HCT116 (cell line): ENCODE data around the gene JOSD1.

Source experiments
- CBX3 ChIP-seq: IDR thresholded peaks from 2 replicates; pipeline ENCODE4 v1.6.1; 2012; ENCODE audit warnings: low read depth
- EZH2 ChIP-seq: fragments of 200-600 bp; sonication (generic); IDR thresholded peaks from 2 replicates; pipeline ENCODE4 v1.6.1; 2017; ENCODE audit warnings: antibody characterized with exemption, mixed run types
- FOSL1 ChIP-seq: IDR thresholded peaks from 2 replicates; pipeline ENCODE4 v1.6.1; 2012; ENCODE audit warnings: low read depth
- MAX ChIP-seq: IDR thresholded peaks from 2 replicates; pipeline ENCODE4 v1.6.1; 2012
- POLR2A ChIP-seq: IDR thresholded peaks from 2 replicates; pipeline ENCODE4 v1.7.0; 2011; ENCODE audit warnings: borderline replicate concordance; ENCODE audit not compliant: insufficient read depth, insufficient read length; ENCODE audit errors: extremely low read depth
- POLR2AphosphoS5 ChIP-seq: IDR thresholded peaks from 2 replicates; pipeline ENCODE4 v1.6.1; 2011; ENCODE audit warnings: mild to moderate bottlenecking, low read depth, low read length, moderate library complexity
- RAD21 ChIP-seq: IDR thresholded peaks from 2 replicates; pipeline ENCODE4 v1.6.1; 2012; ENCODE audit warnings: low read depth, mild to moderate bottlenecking
- ZBTB33 ChIP-seq: IDR thresholded peaks from 2 replicates; pipeline ENCODE4 v1.6.1; 2011; ENCODE audit warnings: mild to moderate bottlenecking, low read length, moderate library complexity; ENCODE audit not compliant: insufficient replicate concordance; ENCODE audit errors: extremely low read depth
- ZFX ChIP-seq: fragments of 450-650 bp; IDR thresholded peaks from 2 replicates; pipeline ENCODE4 v1.6.1; 2017
- TF ChIP-seq, protein P1 (sequence below), 3 experiments: fragments of 200-600 bp in 1 of 3; sonication (generic) in 1 of 3; IDR thresholded peaks in 2 of 3; conservative IDR thresholded peaks in 1 of 3; 2 replicates each; pipeline ENCODE4 v1.5.1; 2012 to 2017; ENCODE audit warnings: low read depth in 2 of 3, low read length in 2 of 3, antibody characterized with exemption in 1 of 3, borderline replicate concordance in 1 of 3, control low read depth in 1 of 3, mild to moderate bottlenecking in 1 of 3, mixed read lengths in 1 of 3, mixed run types in 1 of 3, moderate library complexity in 1 of 3; ENCODE audit not compliant: insufficient read depth in 1 of 3

DNA sequence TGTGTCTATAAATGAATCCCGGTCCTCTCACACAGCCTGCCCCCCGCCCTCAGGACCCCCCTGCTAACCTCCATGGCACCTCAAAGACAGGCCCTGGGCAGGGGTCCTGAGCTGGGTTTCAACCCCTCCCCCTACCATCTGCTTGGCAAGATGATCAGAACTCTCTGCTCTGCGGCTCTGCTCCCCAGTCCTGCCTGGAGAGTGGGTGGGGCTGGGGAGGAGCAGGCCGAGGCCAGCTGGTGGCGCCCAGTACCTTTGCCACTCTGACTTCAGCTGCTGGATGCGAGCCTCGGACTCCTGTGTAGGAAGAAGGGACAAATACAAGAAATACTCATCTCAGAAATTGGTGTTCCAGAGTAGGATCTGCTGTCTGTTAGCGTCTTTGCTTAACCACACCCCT lies 40.0 kb upstream of the JOSD1 start:
- TF ChIP-seq CBX3 (no peak), EZH2 (no peak), FOSL1 (no peak), RAD21 (peak; percentile 11; the same call in 1 of the 2 replicates), POLR2A (no peak), MAX (no peak), ZFX (no peak), POLR2AphosphoS5 (no peak), ZBTB33 (no peak)
- TF ChIP-seq, protein P1, sequence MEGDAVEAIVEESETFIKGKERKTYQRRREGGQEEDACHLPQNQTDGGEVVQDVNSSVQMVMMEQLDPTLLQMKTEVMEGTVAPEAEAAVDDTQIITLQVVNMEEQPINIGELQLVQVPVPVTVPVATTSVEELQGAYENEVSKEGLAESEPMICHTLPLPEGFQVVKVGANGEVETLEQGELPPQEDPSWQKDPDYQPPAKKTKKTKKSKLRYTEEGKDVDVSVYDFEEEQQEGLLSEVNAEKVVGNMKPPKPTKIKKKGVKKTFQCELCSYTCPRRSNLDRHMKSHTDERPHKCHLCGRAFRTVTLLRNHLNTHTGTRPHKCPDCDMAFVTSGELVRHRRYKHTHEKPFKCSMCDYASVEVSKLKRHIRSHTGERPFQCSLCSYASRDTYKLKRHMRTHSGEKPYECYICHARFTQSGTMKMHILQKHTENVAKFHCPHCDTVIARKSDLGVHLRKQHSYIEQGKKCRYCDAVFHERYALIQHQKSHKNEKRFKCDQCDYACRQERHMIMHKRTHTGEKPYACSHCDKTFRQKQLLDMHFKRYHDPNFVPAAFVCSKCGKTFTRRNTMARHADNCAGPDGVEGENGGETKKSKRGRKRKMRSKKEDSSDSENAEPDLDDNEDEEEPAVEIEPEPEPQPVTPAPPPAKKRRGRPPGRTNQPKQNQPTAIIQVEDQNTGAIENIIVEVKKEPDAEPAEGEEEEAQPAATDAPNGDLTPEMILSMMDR (IDR thresholded peaks at IDR 0.05 in 2 of 3, conservative IDR thresholded peaks at IDR 0.05 in 1 of 3; ENCODE audit: borderline replicate concordance in 1 of 3, insufficient read depth in 1 of 3, low read depth in 2 of 3, low read length in 2 of 3) = no peak
